Activated naive CD8-positive, alpha-beta T cell (primary cell): ENCODE results near the gene IZUMO1R.

Experiments
- H3K27ac Mint-ChIP-seq: one replicate; pipeline ENCODE4 v1.8.0; 2021; ENCODE audit warnings: mixed read lengths
- H3K27me3 Mint-ChIP-seq: one replicate; pipeline ENCODE4 v1.8.0; 2021; ENCODE audit warnings: mixed read lengths
- H3K36me3 Mint-ChIP-seq: one replicate; pipeline ENCODE4 v1.8.0; 2021; ENCODE audit warnings: mixed read lengths
- H3K4me1 Mint-ChIP-seq: one replicate; pipeline ENCODE4 v1.8.0; 2021; ENCODE audit warnings: low read depth, mixed read lengths
- H3K4me3 Mint-ChIP-seq: one replicate; pipeline ENCODE4 v1.8.0; 2021; ENCODE audit warnings: mild to moderate bottlenecking, mixed read lengths
- H3K9me3 Mint-ChIP-seq: one replicate; pipeline ENCODE4 v1.8.0; 2021; ENCODE audit warnings: low read depth, mixed read lengths

Gene IZUMO1R

DNA sequence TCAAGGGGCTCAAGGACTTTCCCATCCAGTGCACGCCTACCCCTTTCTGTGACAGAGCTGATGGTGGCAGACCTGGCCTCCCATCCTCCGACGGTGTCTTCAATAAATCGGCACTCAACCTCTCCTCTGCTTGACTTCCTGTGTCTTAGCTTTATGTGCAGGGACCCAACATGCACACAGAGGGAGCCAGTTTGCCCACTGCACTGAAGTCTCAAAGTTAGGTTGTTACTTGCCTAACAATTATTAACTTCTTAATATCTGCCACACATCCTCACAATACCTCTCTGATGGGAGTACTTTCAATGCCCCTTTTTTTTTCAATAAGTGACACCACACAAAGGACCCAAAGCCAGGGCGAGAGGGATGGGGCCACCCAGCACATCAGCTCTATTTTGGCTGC is 3.6 kb downstream of the IZUMO1R start:
- H3K4me1 Mint-ChIP-seq, result no peaks in the 10 kb centered on the region
- H3K9me3 Mint-ChIP-seq, result no peaks in the 10 kb centered on the region
- no peak overlapping the region for H3K4me3 Mint-ChIP-seq
- H3K27ac Mint-ChIP-seq, result no peak overlapping the region
- peaks cover 3% of the 10 kb centered on the region for H3K27me3 Mint-ChIP-seq
- no peaks in the 10 kb centered on the region for H3K36me3 Mint-ChIP-seq

DNA sequence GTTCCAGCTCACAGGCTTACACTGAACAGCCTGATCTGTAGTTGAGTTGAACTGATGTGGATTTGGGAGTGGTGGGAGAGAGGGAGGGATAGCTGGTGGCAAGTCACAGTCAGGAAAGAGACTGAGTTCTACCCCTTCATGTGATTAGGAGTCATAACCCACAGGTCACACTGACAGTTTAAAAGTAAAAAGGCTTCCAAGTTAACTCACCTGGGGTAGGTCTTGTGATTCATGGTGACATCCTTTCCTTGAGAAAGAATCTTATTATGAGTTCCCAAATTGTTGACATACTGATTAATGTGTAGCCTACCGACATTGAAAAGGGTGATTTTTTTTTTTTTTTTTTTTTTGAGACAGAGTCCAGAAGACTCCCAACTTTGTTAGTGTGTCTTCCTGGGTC is 5.4 kb downstream of the IZUMO1R start:
- Mint-ChIP-seq H3K36me3 (no peaks in the 10 kb centered on the region), H3K27ac (no peak overlapping the region), H3K9me3 (no peaks in the 10 kb centered on the region), H3K4me1 (no peaks in the 10 kb centered on the region), H3K4me3 (no peak overlapping the region), H3K27me3 (peaks cover 7% of the 10 kb centered on the region)

DNA sequence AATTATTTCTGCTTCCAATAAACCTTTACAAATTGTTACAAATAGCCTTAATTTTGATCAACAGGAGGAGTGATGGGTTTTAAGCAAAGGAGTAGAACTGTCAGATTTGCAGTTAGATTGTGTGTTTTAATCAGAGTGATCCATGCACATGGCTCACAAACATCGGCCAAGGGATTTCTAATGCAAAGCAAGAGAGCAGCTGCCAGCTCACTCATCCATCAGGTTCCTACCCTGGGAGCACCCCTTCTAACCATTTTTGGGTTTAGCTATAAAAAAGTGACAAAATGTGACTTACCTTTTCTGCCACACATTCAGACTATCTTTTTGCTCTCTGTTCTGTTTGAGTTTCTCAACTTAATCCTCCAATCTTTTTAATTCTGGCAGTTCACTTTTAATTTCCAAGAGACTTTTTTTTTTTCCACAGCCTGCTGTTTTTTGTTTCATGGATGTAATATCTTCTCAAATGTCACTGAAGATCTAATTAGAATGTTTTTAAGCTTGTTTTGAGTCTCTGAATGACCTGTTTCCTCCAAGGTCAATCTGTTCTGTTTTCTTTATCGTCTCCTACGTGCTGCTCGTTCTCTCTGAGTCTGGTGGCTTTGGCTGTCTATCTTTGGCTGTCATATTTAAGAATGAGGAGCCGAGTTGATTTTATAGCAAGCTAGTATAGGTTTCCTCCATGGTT is 6.0 kb downstream of the IZUMO1R start:
- Mint-ChIP-seq H3K4me1 (no peaks in the 10 kb centered on the region), H3K4me3 (no peak overlapping the region), H3K27ac (no peak overlapping the region), H3K9me3 (no peaks in the 10 kb centered on the region), H3K36me3 (no peaks in the 10 kb centered on the region), H3K27me3 (peaks cover 9% of the 10 kb centered on the region)

DNA sequence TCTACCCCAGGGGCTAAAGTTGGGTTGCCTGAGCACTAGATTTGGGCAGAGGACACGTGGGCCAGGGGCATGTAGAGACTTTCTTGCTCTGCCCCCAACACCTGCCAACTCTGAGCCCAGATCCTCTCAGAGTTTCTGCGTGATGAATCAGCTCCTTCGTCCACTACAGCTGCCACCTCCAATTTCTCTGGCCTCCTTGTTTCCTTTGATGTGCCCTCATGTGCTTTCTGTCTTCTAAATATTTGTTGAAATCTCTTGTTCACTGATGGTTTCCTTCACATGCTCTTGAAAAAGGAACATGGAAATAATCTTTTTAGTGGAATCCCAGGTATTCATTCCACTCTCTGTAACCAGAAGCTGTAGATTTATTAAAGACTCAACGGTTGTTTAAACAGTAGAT is 8.0 kb downstream of the IZUMO1R start:
- H3K27ac Mint-ChIP-seq, result no peak overlapping the region
- H3K9me3 Mint-ChIP-seq, result no peaks in the 10 kb centered on the region
- no peak overlapping the region for H3K4me3 Mint-ChIP-seq
- peaks cover 9% of the 10 kb centered on the region for H3K27me3 Mint-ChIP-seq
- H3K36me3 Mint-ChIP-seq, result no peaks in the 10 kb centered on the region
- no peaks in the 10 kb centered on the region for H3K4me1 Mint-ChIP-seq

DNA sequence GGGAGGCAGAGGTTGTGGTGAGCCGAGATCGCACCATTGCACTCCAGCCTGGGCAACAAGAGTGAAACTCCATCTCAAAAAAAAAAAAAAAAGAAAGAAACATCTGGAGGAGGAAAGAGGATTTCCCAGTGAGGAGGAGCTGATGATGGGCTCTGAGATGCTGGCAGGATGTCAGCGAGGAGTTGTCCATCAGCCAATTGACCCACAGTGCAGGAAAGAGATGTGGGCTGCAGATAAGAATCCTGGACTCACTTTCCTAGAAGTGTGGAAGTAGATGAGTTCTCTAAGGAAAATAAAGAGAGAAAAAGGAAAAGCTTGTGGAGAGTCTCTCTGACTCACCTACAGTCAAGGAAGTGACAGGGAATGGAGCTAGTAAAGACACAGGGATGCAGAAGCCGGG is 9.7 kb downstream of the IZUMO1R start:
- Mint-ChIP-seq H3K27me3 (peaks cover 9% of the 10 kb centered on the region), H3K27ac (no peak overlapping the region), H3K4me1 (no peaks in the 10 kb centered on the region), H3K9me3 (no peaks in the 10 kb centered on the region), H3K36me3 (no peaks in the 10 kb centered on the region), H3K4me3 (no peak overlapping the region)

DNA sequence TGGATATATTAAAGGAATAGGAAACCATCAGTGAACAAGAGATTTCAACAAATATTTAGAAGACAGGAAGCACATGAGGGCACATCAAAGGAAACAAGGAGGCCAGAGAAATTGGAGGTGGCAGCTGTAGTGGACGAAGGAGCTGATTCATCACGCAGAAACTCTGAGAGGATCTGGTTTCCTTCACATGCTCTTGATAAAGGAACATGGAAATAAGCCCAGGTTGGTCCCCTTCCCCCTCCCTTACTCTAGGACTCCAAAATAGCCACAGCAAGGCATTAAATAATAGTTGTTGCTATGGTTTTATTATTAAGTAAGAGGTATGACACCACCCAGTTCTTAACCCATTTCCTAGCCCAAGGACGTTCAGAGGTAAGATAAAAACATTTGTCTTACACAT is 11.3 kb downstream of the IZUMO1R start:
- Mint-ChIP-seq H3K4me1 (no peaks in the 10 kb centered on the region), H3K9me3 (no peaks in the 10 kb centered on the region), H3K27me3 (peaks cover 7% of the 10 kb centered on the region), H3K4me3 (no peak overlapping the region), H3K27ac (no peak overlapping the region), H3K36me3 (no peaks in the 10 kb centered on the region)

DNA sequence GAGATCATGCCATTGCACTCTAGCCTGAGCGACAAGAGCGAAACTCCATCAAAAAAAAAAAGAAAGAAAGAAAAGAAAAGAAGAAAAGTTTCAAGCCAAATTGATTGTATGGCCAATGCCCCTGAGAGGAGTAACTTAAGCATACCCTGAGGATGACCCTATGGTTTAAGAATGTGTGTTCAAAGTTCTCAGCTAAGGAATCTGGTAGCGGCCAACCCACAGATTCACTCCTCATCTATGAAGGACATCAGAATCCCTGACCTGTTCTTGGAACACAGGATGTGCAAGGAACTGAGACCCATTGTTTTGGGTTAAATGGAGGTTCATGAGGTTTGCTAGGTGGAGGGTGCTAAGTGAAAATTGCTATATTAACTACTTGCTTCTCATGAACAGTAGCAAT is 18.1 kb downstream of the IZUMO1R start:
- Mint-ChIP-seq H3K9me3 (no peaks in the 10 kb centered on the region), H3K27ac (no peak overlapping the region), H3K27me3 (no peaks in the 10 kb centered on the region), H3K36me3 (no peaks in the 10 kb centered on the region), H3K4me1 (no peaks in the 10 kb centered on the region), H3K4me3 (no peak overlapping the region)

DNA sequence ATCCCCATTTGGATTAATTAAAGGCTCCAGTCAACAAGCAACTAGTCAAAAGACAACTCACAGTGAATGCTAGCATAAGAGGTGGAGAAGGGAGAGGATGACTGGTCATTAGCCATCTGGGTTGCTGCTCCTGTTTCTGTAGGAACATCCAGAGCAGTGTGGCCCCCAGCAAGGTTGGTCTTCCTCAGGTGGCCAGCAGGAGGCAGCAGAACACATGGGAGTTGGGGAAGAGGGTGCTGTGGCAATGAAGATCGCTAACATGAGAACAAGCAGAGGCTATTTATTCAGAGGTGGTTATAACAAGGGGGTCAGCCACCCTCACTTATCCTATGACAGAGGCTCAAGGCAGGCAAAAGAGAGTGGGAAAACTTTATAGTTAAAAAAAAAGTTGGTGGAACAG is 21.3 kb downstream of the IZUMO1R start:
- H3K4me3 Mint-ChIP-seq, result no peak overlapping the region
- H3K27ac Mint-ChIP-seq, result no peak overlapping the region
- H3K36me3 Mint-ChIP-seq, result no peaks in the 10 kb centered on the region
- H3K27me3 Mint-ChIP-seq, result no peaks in the 10 kb centered on the region
- H3K9me3 Mint-ChIP-seq, result no peaks in the 10 kb centered on the region
- H3K4me1 Mint-ChIP-seq, result no peaks in the 10 kb centered on the region

DNA sequence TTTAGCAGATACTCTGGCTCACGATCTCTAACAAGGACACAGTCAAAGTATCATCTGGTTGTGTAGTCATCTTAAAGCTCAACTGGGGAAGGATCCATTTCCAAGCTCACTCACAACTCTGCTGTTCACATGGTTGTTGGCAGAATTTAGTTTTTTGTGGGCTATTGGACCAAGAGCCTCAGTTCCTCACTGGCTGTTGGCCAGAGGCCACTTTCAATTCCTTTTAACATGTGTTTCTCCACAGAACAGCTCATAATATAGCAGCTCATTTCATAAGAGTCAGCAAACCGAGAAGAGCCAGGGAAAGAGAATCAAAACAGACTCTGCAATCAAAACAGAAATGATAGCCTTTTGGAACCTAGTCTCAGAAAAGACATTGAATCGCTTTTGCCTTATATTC is 22.6 kb downstream of the IZUMO1R start:
- no peaks in the 10 kb centered on the region for H3K9me3 Mint-ChIP-seq
- H3K36me3 Mint-ChIP-seq, result no peaks in the 10 kb centered on the region
- H3K4me3 Mint-ChIP-seq, result no peak overlapping the region
- no peaks in the 10 kb centered on the region for H3K4me1 Mint-ChIP-seq
- H3K27ac Mint-ChIP-seq, result no peak overlapping the region
- peaks cover 1% of the 10 kb centered on the region for H3K27me3 Mint-ChIP-seq

DNA sequence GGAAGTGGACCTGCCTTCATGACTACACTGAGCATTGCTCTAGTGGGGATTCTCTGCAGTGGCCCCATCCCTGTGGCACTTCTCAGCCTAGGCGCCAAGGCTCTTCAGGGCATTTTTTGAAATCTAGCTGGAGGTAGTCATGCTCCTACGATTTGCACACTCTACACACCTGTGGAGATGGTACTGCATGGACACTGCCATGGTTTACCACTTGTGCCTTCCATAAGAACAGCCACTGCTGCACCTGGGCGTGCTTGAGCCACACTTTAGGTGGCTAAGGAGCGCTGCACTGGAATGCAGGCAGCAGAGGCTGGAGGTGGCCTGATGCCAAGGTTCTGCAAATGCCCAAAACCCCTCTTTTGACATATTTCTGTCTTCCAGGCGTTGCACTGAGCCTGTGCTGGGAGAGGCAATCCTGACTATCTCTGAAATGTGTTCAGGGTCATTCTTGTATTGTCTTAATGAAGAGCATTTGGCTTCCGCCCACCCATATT is 24.3 kb downstream of the IZUMO1R start:
- no peaks in the 10 kb centered on the region for H3K4me1 Mint-ChIP-seq
- H3K36me3 Mint-ChIP-seq, result no peaks in the 10 kb centered on the region
- no peaks in the 10 kb centered on the region for H3K9me3 Mint-ChIP-seq
- H3K4me3 Mint-ChIP-seq, result no peak overlapping the region
- no peak overlapping the region for H3K27ac Mint-ChIP-seq
- H3K27me3 Mint-ChIP-seq, result peaks cover 3% of the 10 kb centered on the region

DNA sequence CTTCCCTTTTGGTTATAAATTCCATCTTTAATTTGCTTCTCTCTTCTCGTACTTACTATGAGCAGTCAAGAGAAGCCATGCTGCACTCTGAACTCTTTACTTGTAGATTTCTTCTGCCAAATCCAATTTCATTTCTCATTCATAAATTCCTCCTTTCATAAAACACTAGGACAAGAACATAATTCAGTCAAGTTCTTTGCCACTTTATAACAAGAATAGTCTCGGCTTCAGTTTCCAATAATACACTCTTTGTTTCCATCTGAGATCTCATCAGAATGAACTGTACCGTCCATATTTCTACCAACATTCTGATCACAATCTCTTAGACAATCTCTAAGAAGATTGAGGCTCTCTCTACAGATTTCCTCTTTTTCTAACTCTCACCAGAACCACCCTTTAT is 25.1 kb downstream of the IZUMO1R start:
- Mint-ChIP-seq H3K27ac (no peak overlapping the region), H3K27me3 (peaks cover 3% of the 10 kb centered on the region), H3K4me3 (no peak overlapping the region), H3K4me1 (no peaks in the 10 kb centered on the region), H3K36me3 (no peaks in the 10 kb centered on the region), H3K9me3 (no peaks in the 10 kb centered on the region)

DNA sequence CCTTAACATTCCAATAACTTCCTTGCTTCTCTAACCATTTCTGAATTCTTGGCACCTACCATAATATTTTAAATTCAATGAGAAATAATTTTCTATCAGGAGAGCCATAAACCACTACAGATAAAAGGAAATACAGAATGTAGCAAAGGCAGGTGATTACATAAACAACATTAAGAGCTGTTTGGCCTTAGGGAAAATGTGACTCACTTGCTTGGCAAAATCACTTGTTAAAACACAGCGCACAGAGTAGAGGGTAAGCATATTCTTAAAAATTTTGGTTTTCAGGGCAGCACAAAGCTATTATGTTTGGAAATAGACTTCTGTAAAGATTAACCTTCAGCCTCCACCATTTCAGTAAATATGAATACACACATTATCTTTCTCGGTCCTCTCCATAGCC is 26.4 kb downstream of the IZUMO1R start:
- H3K36me3 Mint-ChIP-seq, result no peaks in the 10 kb centered on the region
- no peak overlapping the region for H3K27ac Mint-ChIP-seq
- H3K4me3 Mint-ChIP-seq, result no peak overlapping the region
- peaks cover 3% of the 10 kb centered on the region for H3K27me3 Mint-ChIP-seq
- H3K9me3 Mint-ChIP-seq, result no peaks in the 10 kb centered on the region
- no peaks in the 10 kb centered on the region for H3K4me1 Mint-ChIP-seq

DNA sequence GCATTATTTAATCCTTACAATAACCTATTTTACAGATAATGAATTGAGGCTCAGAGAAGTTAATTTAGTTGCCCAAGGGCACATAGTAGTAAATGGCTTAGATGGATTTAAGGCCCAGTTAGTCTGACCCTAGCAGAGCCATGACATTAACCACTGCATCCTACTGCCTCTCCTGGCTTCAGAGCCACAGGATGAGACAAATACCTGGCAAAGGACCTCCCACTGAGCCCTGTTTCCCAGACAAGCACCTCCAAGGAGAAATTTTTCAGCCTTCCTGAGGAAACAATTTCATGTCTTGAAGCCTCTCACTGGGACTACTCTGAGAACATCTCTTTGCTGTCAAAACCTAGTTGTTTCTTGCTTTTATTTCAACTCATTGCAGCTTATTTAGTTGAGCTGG is 28.4 kb downstream of the IZUMO1R start:
- Mint-ChIP-seq H3K4me1 (no peaks in the 10 kb centered on the region), H3K4me3 (no peak overlapping the region), H3K27me3 (peaks cover 13% of the 10 kb centered on the region), H3K9me3 (no peaks in the 10 kb centered on the region), H3K36me3 (no peaks in the 10 kb centered on the region), H3K27ac (no peak overlapping the region)

DNA sequence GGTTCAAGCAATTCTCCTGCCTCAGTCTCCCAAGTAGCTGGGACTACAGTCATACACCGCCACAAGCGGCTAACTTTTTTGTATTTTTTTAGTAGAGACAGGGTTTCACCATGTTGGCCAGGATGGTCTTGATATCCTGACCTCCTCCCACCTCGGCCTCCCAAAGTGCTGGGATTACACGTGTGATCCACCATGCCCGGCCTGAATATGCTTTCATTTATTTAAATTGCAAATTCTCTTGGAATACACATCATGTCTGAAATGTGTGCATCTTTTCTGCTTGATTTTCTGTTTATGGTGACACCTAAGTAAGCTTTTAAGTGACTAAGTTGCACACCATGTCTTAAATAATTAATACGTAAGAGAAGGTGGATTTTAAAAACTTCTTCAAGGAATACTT is 31.7 kb downstream of the IZUMO1R start:
- H3K4me1 Mint-ChIP-seq, result no peaks in the 10 kb centered on the region
- H3K9me3 Mint-ChIP-seq, result no peaks in the 10 kb centered on the region
- no peak overlapping the region for H3K27ac Mint-ChIP-seq
- no peak overlapping the region for H3K4me3 Mint-ChIP-seq
- no peaks in the 10 kb centered on the region for H3K36me3 Mint-ChIP-seq
- H3K27me3 Mint-ChIP-seq, result peaks cover 14% of the 10 kb centered on the region

DNA sequence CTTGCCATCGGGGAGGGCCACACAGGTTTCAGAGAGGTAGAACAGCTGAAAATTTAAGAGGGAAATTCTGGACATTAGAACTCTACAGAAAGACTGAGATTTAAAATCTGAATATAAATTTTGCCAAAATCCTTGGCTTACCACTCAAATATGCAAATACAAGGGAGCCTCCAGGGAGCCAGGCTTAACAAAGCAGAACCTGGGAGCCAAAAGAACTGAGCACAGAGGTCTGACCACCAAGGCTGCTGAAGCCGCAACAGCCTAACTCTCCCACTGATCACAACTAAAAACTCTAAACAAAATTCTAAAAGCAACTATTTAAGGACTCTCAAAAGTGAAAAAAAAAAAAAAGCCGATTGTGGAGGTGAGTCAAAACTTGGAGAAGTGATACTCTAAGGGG is 34.3 kb downstream of the IZUMO1R start:
- no peaks in the 10 kb centered on the region for H3K9me3 Mint-ChIP-seq
- peaks cover 12% of the 10 kb centered on the region for H3K27me3 Mint-ChIP-seq
- no peaks in the 10 kb centered on the region for H3K4me1 Mint-ChIP-seq
- H3K27ac Mint-ChIP-seq, result no peak overlapping the region
- no peaks in the 10 kb centered on the region for H3K36me3 Mint-ChIP-seq
- no peak overlapping the region for H3K4me3 Mint-ChIP-seq

DNA sequence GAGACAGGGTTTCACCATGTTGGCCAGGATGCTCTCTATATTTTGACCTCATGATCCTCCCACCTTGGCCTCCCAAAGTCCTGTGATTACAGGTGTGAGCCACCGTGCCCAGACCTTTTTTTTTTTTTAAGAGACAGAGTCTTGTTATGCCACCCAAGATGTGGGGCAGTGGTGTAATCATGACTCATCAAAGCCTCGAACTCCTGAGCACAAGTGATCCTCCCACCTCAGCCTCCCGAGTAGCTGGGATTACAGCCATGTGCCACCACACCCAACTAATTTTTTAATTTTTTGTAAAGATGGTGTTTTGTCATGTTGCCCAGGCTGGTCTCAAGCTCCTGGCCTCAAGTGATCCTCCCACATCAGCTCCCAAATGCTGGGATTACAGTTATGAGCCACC is 37.9 kb downstream of the IZUMO1R start:
- Mint-ChIP-seq H3K9me3 (no peaks in the 10 kb centered on the region), H3K27ac (no peak overlapping the region), H3K27me3 (peaks cover 4% of the 10 kb centered on the region), H3K4me1 (no peaks in the 10 kb centered on the region), H3K36me3 (no peaks in the 10 kb centered on the region), H3K4me3 (no peak overlapping the region)
